ENCODE results near the gene AIFM3. TPM values are rescaled to one million over a fixed set of nuclear protein-coding genes. Genes with fewer than 3 reads are reported as not detected.

AIFM3 gene
- total RNA-seq, 1 experiment from 2014 or later = 4.2 TPM

- BruUV-seq (replicated peaks) = no TSS peak
- no peaks in the 10 kb centered on the region for H3K27me3 Mint-ChIP-seq (ENCODE audit: unreplicated experiment)
- no peak overlapping the region for H3K4me3 Mint-ChIP-seq (ENCODE audit: low read depth, unreplicated experiment)
- no peaks in the 10 kb centered on the region for H3K9me3 Mint-ChIP-seq (ENCODE audit: low read depth, unreplicated experiment)
- no peak for TF ChIP-seq CTCF (IDR thresholded peaks at IDR 0.05; ENCODE audit: unreplicated experiment)
- intact Hi-C loops (cut with micrococcal nuclease; ENCODE audit: unreplicated experiment) = no loop called here
- peaks cover 49% of the 10 kb centered on the region for H3K4me1 Mint-ChIP-seq (ENCODE audit: low read depth, unreplicated experiment)
- peaks cover 48% of the 10 kb centered on the region for H3K36me3 Mint-ChIP-seq (ENCODE audit: insufficient read depth, unreplicated experiment)
- H3K27ac Mint-ChIP-seq (ENCODE audit: unreplicated experiment) = peak overlapping the region; percentile 4
- DNase-seq = no peak
- CTCF ChIA-PET = no interaction called here
Observed at GRCh38 chr22:20945578-20945934, 21.5 kb upstream of the AIFM3 start.

- peak overlapping the region; percentile 4 for H3K27ac Mint-ChIP-seq (ENCODE audit: unreplicated experiment)
- H3K4me1 Mint-ChIP-seq (ENCODE audit: low read depth, unreplicated experiment) = peaks cover 49% of the 10 kb centered on the region
- intact Hi-C loops (cut with micrococcal nuclease; ENCODE audit: unreplicated experiment) = no loop called here
- peaks cover 53% of the 10 kb centered on the region for H3K36me3 Mint-ChIP-seq (ENCODE audit: insufficient read depth, unreplicated experiment)
- H3K4me3 Mint-ChIP-seq (ENCODE audit: low read depth, unreplicated experiment) = no peak overlapping the region
- TF ChIP-seq CTCF (IDR thresholded peaks at IDR 0.05; ENCODE audit: unreplicated experiment) = no peak
- CTCF ChIA-PET = interaction anchor here (1.1 kb wide), 1 partner anchor 11 kb away, joined by 3 read pairs; no protein-coding TSS in a partner anchor
- DNase-seq = no peak
- no peaks in the 10 kb centered on the region for H3K27me3 Mint-ChIP-seq (ENCODE audit: unreplicated experiment)
- no peaks in the 10 kb centered on the region for H3K9me3 Mint-ChIP-seq (ENCODE audit: low read depth, unreplicated experiment)
- BruUV-seq (replicated peaks) = no TSS peak
Observed at GRCh38 chr22:20946080-20946986, 20.7 kb upstream of the AIFM3 start.

- peaks cover 56% of the 10 kb centered on the region for H3K4me1 Mint-ChIP-seq (ENCODE audit: low read depth, unreplicated experiment)
- no TSS peak for BruUV-seq (replicated peaks)
Observed at GRCh38 chr22:20946991-20947390, 20.1 kb upstream of the AIFM3 start.

GRCh38 chr22:20948450-20948849, 18.6 kb upstream of the AIFM3 start:
- H3K27ac Mint-ChIP-seq (ENCODE audit: unreplicated experiment) = no peak overlapping the region
- peaks cover 68% of the 10 kb centered on the region for H3K4me1 Mint-ChIP-seq (ENCODE audit: low read depth, unreplicated experiment)
- DNase-seq = no peak
- CTCF ChIA-PET = interaction anchor here (0.6 kb wide), 1 partner anchor 25 kb away, joined by 3 read pairs; no protein-coding TSS in a partner anchor
- no peaks in the 10 kb centered on the region for H3K27me3 Mint-ChIP-seq (ENCODE audit: unreplicated experiment)
- no TSS peak for BruUV-seq (replicated peaks)
- peaks cover 59% of the 10 kb centered on the region for H3K36me3 Mint-ChIP-seq (ENCODE audit: insufficient read depth, unreplicated experiment)
- H3K4me3 Mint-ChIP-seq (ENCODE audit: low read depth, unreplicated experiment) = no peak overlapping the region
- intact Hi-C loops (cut with micrococcal nuclease; ENCODE audit: unreplicated experiment) = no loop called here
- no peak for TF ChIP-seq CTCF (IDR thresholded peaks at IDR 0.05; ENCODE audit: unreplicated experiment)
- H3K9me3 Mint-ChIP-seq (ENCODE audit: low read depth, unreplicated experiment) = no peaks in the 10 kb centered on the region

More at GRCh38 chr22:20946991-20947390, 20.1 kb upstream of the AIFM3 start:
- Mint-ChIP-seq H3K27ac (ENCODE audit: unreplicated experiment) (no peak overlapping the region), H3K27me3 (ENCODE audit: unreplicated experiment) (no peaks in the 10 kb centered on the region), H3K4me3 (ENCODE audit: low read depth, unreplicated experiment) (no peak overlapping the region), H3K36me3 (ENCODE audit: insufficient read depth, unreplicated experiment) (peaks cover 56% of the 10 kb centered on the region), H3K9me3 (ENCODE audit: low read depth, unreplicated experiment) (no peaks in the 10 kb centered on the region)
- CTCF ChIA-PET = interaction anchor here (1.1 kb wide), 1 partner anchor 10 kb away, joined by 3 read pairs; no protein-coding TSS in a partner anchor
- TF ChIP-seq CTCF (IDR thresholded peaks at IDR 0.05; ENCODE audit: unreplicated experiment) = no peak
- intact Hi-C loops (cut with micrococcal nuclease; ENCODE audit: unreplicated experiment) = no loop called here
- DNase-seq = no peak
